Occipital lobe (tissue), 2 donors: Measurements from ENCODE around the gene SBF1. TPM values are rescaled to one million over a fixed set of nuclear protein-coding genes. Genes with fewer than 3 reads are reported as not detected.

Experiments
- DNase-seq: peaks from one replicate; lab custom pipeline; 2025; lab: John Stamatoyannopoulos, UW
- total RNA-seq: library from RNA; depleted of rRNA; stranded (reverse); fragments of >200 nt; gene quantifications from one replicate; pipeline ENCODE4 v1.2.3, GENCODE V29; 2014

Gene SBF1
- total RNA-seq, 1 donor from 2014 or later, result 97.0 TPM

DNA sequence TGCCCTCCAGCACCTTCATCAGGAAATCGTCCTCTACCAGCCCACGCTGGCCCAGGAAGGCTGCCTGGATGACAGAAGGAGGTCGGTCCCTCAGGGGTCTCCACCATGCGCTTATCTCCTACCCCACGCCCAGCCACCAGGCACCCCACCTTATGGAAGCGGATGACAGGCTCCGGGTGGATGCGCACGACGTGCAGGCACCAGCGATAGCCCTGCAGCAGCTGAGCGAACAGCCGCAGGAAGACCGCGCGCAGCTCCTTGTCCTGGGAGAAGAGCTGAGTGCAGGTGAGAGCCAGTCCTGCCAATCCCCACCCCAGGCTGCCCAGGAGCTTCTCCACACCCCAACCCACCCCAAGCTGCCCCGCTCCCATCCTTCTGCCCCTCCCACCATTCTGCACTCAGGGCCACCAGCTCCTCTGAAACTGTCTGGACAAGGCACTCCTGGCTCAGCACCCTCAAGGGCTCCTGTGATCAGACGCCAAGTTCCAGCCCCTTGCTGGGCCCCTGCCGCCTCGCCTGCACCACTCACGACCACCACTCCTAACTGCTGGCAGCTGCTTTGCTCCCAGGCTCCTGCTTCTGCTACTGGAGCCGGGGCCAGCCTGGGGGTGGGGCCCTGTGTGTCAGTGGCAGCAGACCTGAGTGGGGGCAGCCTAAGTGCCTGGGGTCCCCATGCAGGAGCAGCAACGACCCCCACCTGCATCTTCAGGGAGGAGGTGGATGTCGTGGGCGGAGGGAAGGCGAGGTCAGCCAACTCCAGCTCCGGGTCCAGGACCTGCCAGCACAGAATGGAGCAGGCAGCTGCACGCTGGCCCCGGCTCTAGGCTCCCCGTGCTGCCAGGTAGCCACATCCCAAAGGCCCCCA is 9.5 kb downstream of the SBF1 start:
- DNase-seq, result no peak

DNA sequence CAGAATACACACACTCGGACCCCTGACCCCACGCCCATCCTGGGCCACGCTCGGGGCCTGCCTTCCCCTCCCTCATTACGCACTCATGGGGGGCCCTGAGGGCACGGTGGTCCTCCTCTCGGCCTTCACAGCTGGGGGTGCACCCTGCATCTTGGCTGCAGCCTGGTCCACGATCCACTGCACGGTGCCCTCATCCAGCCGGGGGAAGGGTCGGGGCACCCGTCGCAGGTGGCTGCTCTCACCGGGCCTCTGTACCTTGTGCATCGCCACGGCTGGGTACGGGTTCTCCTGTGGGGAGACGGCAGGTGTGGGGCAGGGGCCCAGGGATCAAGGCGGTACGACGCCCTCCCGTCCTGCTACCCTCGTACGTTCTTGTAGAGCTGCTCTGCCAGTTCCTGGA is 10.4 kb downstream of the SBF1 start:
- no peak for DNase-seq

DNA sequence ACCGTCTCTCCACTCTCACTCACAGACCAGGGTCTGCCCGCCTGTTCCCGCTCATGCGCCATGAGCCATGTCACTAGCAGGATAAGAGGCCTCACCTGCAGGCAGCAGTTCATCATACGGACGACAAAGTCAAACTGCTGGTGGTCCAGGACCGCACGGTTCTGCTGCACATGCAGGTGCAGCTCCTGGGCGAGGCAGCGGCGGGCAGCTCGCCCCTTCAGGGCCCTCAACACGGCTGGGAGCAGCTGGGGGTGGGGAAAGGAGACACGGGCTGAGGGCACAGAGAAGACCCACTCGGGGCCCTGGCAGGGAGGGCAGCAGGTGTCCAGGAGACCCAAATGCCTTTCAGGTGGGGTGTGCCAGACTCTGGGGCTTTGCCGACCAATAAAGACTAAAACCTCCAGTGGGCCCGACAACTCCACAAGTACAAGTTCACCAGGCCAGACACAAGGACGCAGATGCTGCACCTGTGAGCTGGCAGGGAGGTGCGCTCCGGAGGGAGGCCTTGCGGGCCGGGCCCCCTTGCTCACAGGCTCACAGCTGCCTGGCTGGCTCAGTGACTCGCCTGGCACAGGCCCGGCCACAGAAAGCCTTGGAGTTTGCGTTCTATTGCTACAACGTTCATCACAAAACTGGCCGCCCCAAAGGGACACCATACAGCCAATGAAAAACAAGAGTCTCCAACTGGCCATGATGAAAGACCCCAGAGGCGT is 11.5 kb downstream of the SBF1 start:
- no peak for DNase-seq

DNA sequence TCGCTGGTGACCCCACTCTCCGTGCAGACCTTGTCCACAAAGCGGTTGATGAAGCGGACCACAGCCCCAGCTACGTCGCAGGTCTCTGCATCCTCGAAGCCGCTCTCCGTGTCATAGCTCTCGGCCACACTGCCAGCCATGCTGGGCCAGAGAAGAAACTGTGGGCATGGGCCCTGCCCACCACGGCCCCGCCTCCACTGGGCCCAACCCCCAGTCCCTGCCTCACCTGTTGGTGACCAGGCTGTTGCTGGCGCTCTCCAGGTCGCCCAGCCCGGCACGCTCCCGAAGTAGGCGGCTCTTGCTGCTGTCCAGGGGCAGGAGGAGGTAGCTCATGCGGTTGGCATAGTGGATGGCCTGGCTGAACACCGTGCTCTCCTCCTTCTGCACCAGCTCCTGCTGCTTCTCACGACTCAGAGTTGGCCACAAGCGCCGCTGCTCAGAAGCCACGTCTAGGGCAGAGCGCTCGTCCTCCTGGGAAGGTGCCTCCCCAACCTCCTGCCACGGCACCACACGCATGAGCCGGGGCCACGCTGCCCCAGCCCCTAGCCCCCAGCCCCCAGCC is 12.8 kb downstream of the SBF1 start:
- DNase-seq, result no peak

DNA sequence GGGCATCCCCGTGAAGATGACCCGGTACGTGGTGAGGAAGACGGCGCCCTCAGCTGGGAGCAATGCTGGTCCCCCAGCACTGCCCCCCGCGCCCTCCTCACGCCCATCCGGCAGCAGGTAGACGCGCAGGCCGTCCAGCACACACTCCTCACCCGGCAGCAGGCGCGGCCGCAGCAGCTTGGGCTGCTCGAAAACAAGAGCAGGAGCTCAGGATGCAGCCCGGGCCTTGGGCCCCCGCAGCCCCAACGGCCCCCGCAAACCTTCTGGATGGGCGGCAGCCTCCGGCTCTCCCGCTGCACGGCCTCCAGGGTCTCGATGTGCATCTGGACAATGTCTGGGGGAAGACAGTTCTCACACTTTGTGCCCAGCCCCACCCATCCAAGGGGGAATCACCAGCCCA is 13.3 kb downstream of the SBF1 start:
- DNase-seq, result no peak

DNA sequence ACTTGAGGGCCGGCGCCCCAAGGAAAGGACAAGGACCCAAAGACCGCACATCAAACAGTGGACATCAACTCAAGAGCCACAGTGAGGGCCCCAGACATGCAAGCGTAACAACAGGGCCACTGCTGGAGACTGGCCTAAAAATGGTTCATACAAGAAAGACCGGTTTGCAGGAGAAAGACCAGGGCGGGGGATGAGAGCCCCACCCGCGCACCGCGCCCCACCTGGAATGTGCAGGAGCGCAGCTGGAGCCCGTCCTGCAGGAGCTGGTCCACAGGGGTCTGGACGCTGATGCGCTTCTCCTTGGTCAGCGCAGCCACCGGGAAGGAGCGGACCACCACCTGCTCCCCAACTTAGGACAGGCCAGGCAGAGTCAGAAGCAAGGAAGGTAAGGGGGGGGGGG is 13.9 kb downstream of the SBF1 start:
- no peak for DNase-seq

DNA sequence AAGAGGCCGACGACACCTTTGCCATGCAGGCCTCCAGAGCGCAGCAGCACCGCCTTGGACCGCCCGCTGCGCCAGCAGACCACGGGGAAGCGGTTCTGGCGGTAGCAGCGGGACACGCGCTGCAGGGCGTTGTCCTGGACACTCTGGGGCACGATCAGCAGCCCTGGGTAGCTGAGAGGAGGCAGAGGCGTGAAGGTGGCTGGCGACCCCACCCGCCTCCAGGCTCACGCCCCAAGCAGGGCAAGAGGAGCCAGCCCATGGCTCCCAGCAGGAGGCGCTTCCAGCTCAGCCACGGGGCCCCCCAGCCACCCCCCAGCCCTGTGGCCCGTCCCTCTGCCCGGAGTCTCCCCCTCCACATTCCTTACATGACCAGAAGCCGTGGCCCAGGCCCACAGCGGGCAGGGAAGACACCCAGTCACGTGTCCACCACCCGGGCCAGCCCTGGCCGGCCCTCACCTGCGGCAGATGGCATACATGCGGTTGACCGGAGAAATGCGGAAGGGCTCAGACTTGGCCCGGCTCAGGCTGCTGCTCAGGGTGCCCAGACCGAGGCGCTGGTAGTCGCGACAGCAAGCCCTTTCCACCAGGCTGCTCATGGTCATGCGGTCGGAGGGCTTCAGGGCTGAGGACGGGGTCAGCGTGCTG is 15.2 kb downstream of the SBF1 start:
- no peak for DNase-seq

DNA sequence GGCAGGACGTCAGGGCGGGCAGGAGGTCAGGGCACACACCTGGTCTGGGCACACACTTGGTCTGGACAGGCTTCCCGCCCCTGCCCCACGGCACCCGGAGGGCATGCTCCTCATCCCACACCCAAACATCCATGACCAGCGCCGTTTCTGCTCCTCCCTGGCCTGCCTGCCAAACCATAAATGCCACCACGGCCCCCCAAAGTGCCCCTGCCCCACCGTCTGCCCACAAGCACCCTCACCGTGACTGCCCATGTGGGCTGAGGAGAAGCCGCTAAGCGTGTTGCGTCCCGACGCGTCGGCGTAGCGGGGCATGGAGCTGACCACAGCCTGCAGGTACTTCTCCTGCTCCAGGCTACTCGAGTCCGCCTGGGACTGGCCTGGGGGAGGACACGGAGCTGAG is 15.8 kb downstream of the SBF1 start:
- DNase-seq, result no peak

DNA sequence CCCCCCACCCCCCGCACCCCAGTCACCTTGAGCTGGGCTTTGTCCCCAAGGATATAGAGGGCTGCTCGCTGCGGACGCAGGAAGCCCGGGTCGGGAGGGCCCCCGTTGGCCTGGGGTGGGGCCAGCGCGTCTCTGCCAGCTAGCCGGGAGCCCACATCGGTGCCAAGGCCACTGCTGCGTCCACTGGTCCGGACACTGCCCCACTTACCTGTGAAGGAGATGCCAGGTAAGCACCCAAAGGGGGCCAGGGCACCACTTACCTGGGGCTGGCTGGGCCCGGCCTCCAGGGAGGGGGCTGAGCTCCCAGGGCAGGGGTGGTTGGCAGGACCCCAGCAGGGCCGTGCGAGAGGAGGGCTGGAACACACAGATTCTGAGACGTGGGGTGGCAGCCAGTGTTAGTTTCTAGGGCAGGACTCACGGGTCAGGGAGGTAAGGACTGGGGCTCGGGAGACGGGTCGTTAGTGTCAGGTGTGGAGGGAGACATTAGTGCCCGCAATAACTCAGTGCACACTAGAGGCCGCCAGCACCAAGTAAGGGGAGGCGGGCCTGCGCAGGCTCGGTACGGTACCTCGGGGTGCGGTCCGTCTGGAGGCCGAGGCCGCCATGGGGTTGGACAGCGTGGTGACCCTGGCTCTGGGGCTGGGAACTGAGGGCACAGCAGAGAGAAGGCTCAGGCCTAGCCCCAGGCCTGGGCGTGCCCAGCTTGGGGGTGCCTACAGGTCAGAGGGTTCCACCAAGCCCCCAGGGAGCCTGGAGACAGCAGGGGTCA is 18.2 kb downstream of the SBF1 start:
- no peak for DNase-seq

DNA sequence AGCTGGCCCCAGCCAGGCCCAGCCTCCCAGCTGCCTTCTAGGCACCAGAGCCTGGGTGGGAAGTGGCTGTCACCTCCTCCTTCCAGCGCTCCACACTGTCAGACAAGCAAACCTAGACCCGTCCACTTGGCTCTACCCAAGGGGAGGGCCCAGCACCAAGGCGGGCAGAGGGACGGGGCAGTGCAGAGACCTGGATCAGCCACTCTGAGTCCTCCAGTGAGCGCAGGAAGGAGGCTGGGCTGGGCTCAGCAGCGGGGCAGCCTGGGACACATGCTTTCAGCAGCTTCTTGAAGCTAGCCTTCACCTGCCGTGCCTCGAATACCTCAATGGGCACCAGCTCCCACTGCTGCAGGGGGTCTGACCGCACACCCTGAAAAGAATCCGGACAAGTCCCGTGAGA is 18.8 kb downstream of the SBF1 start:
- DNase-seq, result no peak

DNA sequence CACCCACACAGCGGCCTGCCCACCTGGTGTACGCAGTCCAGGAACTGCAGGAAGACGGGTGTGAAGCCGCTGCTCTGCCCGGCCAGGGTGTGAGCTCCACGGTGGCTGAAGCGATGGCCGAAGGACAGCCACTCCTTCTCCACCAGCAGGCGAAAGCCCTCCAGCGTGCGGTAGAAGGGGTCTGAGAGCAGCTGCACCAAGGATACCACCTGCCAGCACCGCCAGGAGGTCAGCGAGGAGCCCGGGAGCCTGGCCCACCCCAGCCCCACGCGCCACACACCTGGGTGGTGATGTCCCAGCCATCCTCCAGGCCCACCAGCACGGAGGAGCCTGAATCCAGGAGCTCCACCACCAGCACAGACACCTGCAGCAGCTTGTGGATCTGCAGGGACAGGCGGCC is 19.6 kb downstream of the SBF1 start:
- DNase-seq, result no peak

DNA sequence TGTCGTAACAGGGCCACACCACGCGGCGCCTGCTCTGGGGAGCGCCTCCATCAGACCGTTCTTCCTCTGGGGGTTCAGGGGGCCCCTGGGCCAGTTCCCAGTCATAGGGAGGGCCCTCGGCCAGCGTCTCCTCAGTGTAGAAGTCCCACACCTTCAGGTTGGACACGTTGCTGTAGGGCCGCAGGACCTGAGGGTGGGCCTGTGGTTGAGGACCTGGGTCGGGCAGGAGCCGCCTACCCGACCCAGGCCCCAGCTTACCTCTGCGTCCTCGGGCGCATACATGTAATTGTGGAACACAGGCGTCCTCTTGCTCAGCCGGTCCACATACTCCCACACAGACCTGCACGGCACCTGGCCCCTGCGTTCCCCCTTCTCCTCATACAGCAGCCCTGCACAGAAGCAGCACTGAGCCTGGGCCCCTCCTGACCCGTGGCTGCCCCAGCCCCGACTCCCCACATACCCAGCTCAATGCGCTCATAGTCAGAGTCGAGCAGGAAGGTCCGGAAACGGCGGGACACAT is 20.2 kb downstream of the SBF1 start:
- no peak for DNase-seq

DNA sequence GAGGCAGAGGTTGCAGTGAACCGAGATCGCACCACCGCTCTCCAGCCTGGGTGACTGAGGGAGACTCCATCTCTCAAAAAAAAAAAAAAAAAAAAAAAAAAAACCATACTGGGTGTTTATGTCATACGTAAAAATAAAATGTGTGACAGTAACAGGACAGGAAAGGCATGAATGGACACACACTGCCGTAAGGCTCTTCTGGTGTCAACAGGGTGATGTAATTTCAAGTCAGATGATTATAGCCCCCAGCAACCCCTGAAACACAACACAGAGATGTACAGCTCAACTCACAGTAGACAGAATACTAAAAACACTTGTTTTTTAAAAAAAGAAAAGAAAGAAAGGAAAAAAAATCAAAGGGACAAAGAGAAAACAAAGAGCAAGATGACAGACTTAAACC is 22.2 kb downstream of the SBF1 start:
- no peak for DNase-seq

DNA sequence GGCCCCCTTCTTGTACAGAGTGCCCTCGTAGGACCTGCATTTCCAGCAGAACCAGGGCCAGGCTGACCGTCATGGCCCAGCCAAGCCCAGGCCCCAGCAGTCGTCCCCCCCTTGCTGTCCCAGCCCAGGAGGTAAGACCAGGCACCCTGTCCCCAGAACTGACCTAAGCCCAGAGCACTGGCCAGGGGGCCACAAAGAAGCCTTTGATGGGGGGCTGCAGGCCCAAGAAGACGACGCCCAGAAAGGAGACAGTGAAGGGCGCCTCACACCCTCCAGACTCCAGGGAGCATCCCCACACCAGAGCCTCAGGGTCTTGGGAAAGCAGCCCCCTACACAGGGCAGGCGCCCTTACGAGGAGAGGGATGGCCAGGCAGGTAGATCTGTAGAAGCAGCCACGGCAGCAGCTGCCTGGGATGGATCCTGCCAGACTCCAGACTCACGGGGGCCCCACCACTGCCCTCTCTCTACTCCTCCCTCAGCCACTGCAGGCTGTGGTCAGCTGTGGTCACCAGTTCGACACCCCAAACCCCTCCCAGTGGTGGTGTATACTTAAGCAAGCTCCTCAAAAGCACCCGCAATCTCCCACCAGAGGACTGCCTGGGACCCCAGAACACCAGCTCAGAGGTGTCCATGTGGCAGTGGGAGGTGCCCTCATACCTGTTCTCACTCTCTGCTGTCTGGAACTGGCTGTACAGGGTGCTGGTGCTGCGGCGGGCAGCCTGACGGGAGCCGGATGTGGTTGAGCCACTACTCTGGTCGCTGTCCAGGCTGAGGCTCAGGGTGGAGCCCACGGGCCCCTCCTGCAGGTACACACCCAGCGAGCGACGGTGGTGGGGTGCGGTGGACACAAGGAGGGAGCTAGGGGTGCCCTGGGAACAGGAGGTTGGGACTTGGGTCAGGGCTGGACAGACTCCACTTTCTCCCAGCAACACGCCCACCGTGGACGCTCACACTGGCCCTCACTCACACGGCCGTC is 27.0 kb downstream of the SBF1 start:
- DNase-seq, result no peak

DNA sequence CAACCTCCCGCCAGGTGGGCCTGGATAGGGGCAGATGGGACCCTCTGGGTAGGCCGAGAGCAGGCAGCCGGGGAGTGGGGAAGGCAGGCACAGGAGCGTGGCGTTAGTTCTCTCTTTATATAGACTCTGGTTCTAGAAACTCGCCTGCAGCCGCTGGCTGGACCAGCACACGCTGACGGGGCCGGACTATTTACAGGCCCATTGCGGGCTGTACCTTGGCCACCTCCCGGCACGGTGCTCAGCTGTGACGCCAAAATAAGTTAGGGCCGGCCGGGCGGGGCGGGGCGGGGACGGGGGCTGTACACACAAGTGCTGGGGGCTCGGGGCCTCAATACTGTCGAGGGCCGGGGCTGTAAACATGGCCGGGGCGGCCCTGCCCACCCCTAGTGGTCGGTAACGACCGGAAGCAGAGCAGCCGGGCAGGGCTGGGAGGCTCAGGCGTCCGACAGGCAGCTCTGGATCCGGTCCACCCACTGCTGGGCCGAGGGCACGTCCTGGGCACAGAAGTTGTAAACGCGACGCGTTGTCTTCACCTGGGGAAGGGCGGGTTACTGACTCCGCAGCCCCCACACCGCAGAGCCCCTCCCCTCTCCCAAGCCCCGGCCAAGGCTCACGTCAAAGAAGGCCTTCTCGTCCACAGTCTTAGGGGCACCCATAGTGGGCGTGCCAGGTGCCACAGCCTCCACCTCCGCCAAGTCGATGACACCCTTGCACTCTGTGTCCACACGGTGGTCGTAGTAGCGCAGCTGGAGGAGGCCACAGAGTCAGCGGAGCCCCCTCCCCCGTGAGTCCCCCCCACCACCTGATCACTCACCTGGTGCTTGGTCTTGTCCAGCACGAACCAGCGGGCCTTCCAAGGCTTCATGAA is 27.9 kb downstream of the SBF1 start:
- no peak for DNase-seq

DNA sequence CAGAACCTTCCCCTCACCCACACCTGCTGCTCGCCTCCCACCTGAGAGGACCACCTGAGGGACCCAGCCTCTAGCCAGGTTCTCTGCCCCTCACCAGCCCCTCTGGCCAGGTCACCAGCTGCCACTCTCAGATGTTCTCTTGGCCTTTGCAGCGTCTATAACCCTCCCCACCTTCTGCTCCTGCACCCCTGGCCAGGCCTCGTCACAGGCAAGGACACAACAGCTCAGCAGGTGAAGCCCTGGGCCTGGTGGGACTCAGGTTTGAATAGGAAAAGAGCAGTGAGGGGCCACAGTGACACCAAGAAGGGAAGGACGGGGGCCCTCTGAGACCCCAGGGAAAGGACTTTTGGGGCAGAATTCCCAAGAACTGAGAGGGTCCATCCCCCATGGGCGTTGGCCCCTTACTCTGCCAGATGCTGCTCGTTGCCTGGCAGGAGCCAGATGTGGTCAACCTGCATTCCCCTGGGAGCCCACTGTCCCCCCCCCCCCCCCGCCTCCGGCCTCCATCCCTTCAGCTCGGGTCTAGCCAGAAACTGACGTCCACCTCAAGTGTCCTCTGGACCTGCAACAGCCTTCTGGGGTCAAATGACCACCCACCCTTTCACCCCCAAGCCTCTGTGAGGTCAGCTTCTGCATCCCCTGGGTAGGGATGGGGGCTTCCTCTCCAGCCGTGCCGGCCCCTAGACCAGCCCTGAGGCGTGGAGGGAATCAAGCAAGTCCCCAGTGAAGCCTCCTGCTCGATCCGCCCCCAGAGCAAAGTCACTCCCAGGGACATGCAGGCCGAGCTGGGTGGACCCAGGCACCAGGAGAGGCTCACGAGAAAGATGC is 28.7 kb downstream of the SBF1 start:
- no peak for DNase-seq

DNA sequence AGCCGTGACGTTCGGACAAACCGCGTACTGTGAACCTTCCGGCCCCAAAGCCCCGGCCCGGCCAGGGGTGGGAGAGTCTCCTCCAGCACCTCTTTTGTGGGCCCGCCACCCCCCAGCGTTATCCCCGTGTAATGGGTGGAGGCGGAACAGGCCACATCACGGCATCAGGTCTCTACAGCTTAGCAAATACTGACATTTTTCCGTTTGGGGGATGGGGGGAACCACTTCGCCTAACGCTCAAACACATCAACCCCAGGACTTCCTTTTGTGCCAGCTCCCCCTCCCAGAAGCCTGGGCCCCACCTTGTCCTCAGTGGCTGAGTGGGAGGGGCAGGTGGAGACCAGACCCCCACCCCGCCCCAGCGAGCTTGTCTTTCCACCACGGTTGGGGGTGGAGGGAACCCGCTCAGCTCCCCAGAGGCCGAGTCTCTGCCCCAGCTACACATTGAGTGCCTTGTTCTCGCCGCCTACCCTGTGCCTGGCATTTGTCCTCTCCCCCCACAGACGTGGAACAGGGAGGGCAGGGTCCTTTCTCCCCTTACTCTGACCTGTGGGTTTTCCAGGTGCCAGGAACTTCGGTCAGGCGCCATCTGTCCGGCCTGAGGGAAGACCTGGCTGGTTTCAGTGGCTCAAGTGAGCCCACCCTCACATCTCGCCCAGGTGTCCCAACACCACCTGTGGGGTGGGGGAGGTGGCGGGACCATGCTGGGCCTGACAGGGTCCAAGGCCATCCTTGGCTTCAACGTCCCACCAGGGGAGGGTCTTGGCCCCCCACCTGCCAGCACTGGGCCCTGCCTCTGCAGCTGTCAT is 29.6 kb downstream of the SBF1 start:
- no peak for DNase-seq
